HEK293 (cell line): Measurements from ENCODE around the gene NIPAL3.

Experiments
- CTCF ChIA-PET: fragments of 350-600 bp; formaldehyde crosslinking; extraction: SDS; loops from one replicate; lab custom pipeline; 2021; ENCODE audit warnings: antibody characterized with exemption; lab: Yijun Ruan, JAX
- POLR2A ChIA-PET: fragments of 300-600 bp; formaldehyde crosslinking; extraction: SDS; loops from one replicate; lab custom pipeline; 2020; ENCODE audit warnings: antibody characterized with exemption, inconsistent platforms; lab: Yijun Ruan, JAX
- H3K27ac ChIP-seq: fragments of 200-500 bp; sonication (Bioruptor generic); 2 replicates; pipeline ENCODE4 v1.5.1; 2014; ENCODE audit warnings: low read depth, low read length, control low read depth, inconsistent platforms; ENCODE audit errors: extremely low read depth
- H3K36me3 ChIP-seq, 2 experiments: fragments of 200-500 bp in 1 of 2; sonication (Bioruptor generic) in 1 of 2; 1 replicate in 1 of 2; 2 replicates in 1 of 2; pipeline ENCODE4 v1.5.1; 2014 to 2017; ENCODE audit warnings: inconsistent platforms in 2 of 2, low read length in 2 of 2; ENCODE audit not compliant: control insufficient read depth in 2 of 2, insufficient read depth in 1 of 2
- H3K4me1 ChIP-seq: fragments of 200-500 bp; sonication (Bioruptor generic); 2 replicates; pipeline ENCODE4 v1.5.1; 2014; ENCODE audit warnings: mild to moderate bottlenecking, low read length, inconsistent platforms; ENCODE audit not compliant: control insufficient read depth, insufficient read depth
- H3K4me3 ChIP-seq: 2 replicates; pipeline ENCODE4 v1.5.1; 2011; ENCODE audit warnings: low read depth, mild to moderate bottlenecking, control low read depth, low read length, moderate library complexity
- H3K9me3 ChIP-seq: fragments of 200-500 bp; sonication (Bioruptor generic); 2 replicates; pipeline ENCODE4 v1.5.1; 2014; ENCODE audit warnings: low read depth, low read length, inconsistent platforms; ENCODE audit not compliant: control insufficient read depth, insufficient read depth
- BCL6B ChIP-seq: fragments of 450-650 bp; formaldehyde crosslinking; IDR thresholded peaks from 2 replicates; pipeline ENCODE4 v1.5.1; 2017; ENCODE audit warnings: missing biosample characterization, missing genetic modification characterization
- ELK4 ChIP-seq: IDR thresholded peaks from 2 replicates; pipeline ENCODE4 v1.6.1; 2011; ENCODE audit warnings: mild to moderate bottlenecking, low read depth, low read length, borderline replicate concordance
- GFI1B ChIP-seq: fragments of 450-650 bp; formaldehyde crosslinking; IDR thresholded peaks from 2 replicates; pipeline ENCODE4 v1.5.1; 2016; ENCODE audit warnings: missing biosample characterization, missing genetic modification characterization
- GLIS1 ChIP-seq: fragments of 450-650 bp; formaldehyde crosslinking; IDR thresholded peaks from 2 replicates; pipeline ENCODE4 v1.5.1; 2016; ENCODE audit warnings: missing biosample characterization, missing genetic modification characterization
- KLF1 ChIP-seq: fragments of 450-650 bp; formaldehyde crosslinking; IDR thresholded peaks from 2 replicates; pipeline ENCODE4 v1.5.1; 2016; ENCODE audit warnings: missing biosample characterization, missing genetic modification characterization
- PBX3 ChIP-seq: sonication (generic); formaldehyde crosslinking; IDR thresholded peaks from 2 replicates; pipeline ENCODE4 v1.8.1; 2022; ENCODE audit warnings: mild to moderate bottlenecking, moderate library complexity, missing genetic modification reagents
- SCRT1 ChIP-seq: fragments of 450-650 bp; formaldehyde crosslinking; IDR thresholded peaks from 2 replicates; pipeline ENCODE4 v1.5.1; 2016; ENCODE audit warnings: missing biosample characterization, missing genetic modification characterization, borderline replicate concordance
- SP7 ChIP-seq: fragments of 450-650 bp; formaldehyde crosslinking; IDR thresholded peaks from 2 replicates; pipeline ENCODE4 v1.5.1; 2016; ENCODE audit warnings: missing biosample characterization, missing genetic modification characterization
- ZBTB10 ChIP-seq: fragments of 450-650 bp; formaldehyde crosslinking; IDR thresholded peaks from 2 replicates; pipeline ENCODE4 v1.5.1; 2016; ENCODE audit warnings: missing biosample characterization, missing genetic modification characterization
- ZBTB7A ChIP-seq: fragments of 450-650 bp; formaldehyde crosslinking; IDR thresholded peaks from 2 replicates; pipeline ENCODE4 v1.5.1; 2016; ENCODE audit warnings: low read depth, missing biosample characterization, missing genetic modification characterization
- ZIC2 ChIP-seq: fragments of 450-650 bp; formaldehyde crosslinking; IDR thresholded peaks from 2 replicates; pipeline ENCODE4 v1.5.1; 2016; ENCODE audit warnings: missing biosample characterization, missing genetic modification characterization
- ZNF2 ChIP-seq: fragments of 450-650 bp; formaldehyde crosslinking; IDR thresholded peaks from 2 replicates; pipeline ENCODE4 v1.5.1; 2016; ENCODE audit warnings: missing biosample characterization, missing genetic modification characterization
- ZNF324 ChIP-seq: fragments of 450-650 bp; formaldehyde crosslinking; IDR thresholded peaks from 2 replicates; pipeline ENCODE4 v1.5.1; 2016; ENCODE audit warnings: missing biosample characterization, missing genetic modification characterization
- ZNF521 ChIP-seq: fragments of 450-650 bp; formaldehyde crosslinking; IDR thresholded peaks from 2 replicates; pipeline ENCODE4 v1.5.1; 2017; ENCODE audit warnings: missing biosample characterization, mild to moderate bottlenecking, missing genetic modification characterization
- ZNF530 ChIP-seq: fragments of 450-650 bp; formaldehyde crosslinking; IDR thresholded peaks from 2 replicates; pipeline ENCODE4 v1.5.1; 2016; ENCODE audit warnings: low read depth, missing biosample characterization, missing genetic modification characterization
- ZNF560 ChIP-seq: fragments of 450-650 bp; formaldehyde crosslinking; IDR thresholded peaks from 2 replicates; pipeline ENCODE4 v1.5.1; 2017; ENCODE audit warnings: missing biosample characterization, missing genetic modification characterization, borderline replicate concordance
- ZNF580 ChIP-seq: fragments of 450-650 bp; formaldehyde crosslinking; IDR thresholded peaks from 2 replicates; pipeline ENCODE4 v1.5.1; 2016; ENCODE audit warnings: missing biosample characterization, missing genetic modification characterization
- ZNF600 ChIP-seq: fragments of 450-650 bp; formaldehyde crosslinking; IDR thresholded peaks from 2 replicates; pipeline ENCODE4 v1.5.1; 2016; ENCODE audit warnings: missing biosample characterization, missing genetic modification characterization
- ZNF626 ChIP-seq: fragments of 450-650 bp; sonication (Bioruptor Pico); formaldehyde crosslinking; IDR thresholded peaks from 2 replicates; pipeline ENCODE4 v1.5.1; 2018; ENCODE audit warnings: missing biosample characterization, missing genetic modification characterization, inconsistent platforms
- ZNF658 ChIP-seq: fragments of 450-650 bp; formaldehyde crosslinking; IDR thresholded peaks from 2 replicates; pipeline ENCODE4; 2016; ENCODE audit warnings: missing biosample characterization, missing genetic modification characterization
- ZNF747 ChIP-seq: fragments of 450-650 bp; formaldehyde crosslinking; IDR thresholded peaks from 2 replicates; pipeline ENCODE4 v1.5.1; 2016; ENCODE audit warnings: missing biosample characterization, missing genetic modification characterization
- ZNF768 ChIP-seq: fragments of 450-650 bp; formaldehyde crosslinking; IDR thresholded peaks from 2 replicates; pipeline ENCODE4 v1.5.1; 2018; ENCODE audit warnings: missing biosample characterization, mild to moderate bottlenecking, missing genetic modification characterization

NIPAL3 gene

GRCh38 chr1:24425922-24426321, 10.3 kb downstream of the NIPAL3 start:
- H3K4me3 ChIP-seq = no peak overlapping the region
- H3K36me3 ChIP-seq = peaks cover 3 to 42% of the 10 kb centered on the region in 2 experiments; a peak in 2 of 3 replicates
- CTCF ChIA-PET = interaction anchor here (2.2 to 2.4 kb wide), 2 partner anchors 10 to 34 kb away, joined by 12 to 15 read pairs; partner anchors contain the start of gene NIPAL3
- H3K27ac ChIP-seq = no peak overlapping the region
- H3K4me1 ChIP-seq = no peaks in the 10 kb centered on the region
- no peaks in the 10 kb centered on the region for H3K9me3 ChIP-seq
- POLR2A ChIA-PET = interaction anchor here (2.1 kb wide), 1 partner anchor 11 kb away, joined by 7 read pairs; the partner anchor contains the start of gene NIPAL3
- TF ChIP-seq ZNF768 (tag by site-specific recombination) (peak; percentile 58; the same call in 1 of the 2 replicates), ZNF580 (no peak), ZIC2 (no peak), ZNF521 (no peak), PBX3 (CRISPR knock-in tag) (no peak), ZNF600 (no peak), SCRT1 (tag by site-specific recombination) (no peak), ZNF324 (no peak)

- ChIA-PET CTCF (interaction anchor here (0.6 to 2.4 kb wide), 3 partner anchors 11 to 35 kb away, joined by 3 to 15 read pairs (median 5); partner anchors contain the start of genes NIPAL3 and STPG1), POLR2A (no interaction called here)
- Histone ChIP-seq H3K4me1 (no peaks in the 10 kb centered on the region), H3K36me3 (peaks cover 0 to 32% of the 10 kb centered on the region in 2 experiments; a peak in 1 of 3 replicates), H3K27ac (no peak overlapping the region)
- TF ChIP-seq SP7 (tag by site-specific recombination) (peak; percentile 84), PBX3 (CRISPR knock-in tag) (no peak), ZIC2 (peak; percentile 33; the same call in 1 of the 2 replicates)
- TF ChIP-seq, all 188 proteins: peak for 2
- Histone ChIP-seq H3K9me3 (no peaks in the 10 kb centered on the region), H3K4me3 (no peak overlapping the region)
Observed at GRCh38 chr1:24426744-24427544, 11.3 kb downstream of the NIPAL3 start.

GRCh38 chr1:24427545-24427862, 11.9 kb downstream of the NIPAL3 start:
- CTCF ChIA-PET = interaction anchor here (0.6 to 0.7 kb wide), 3 partner anchors 14 to 655 kb away, joined by 3 to 8 read pairs (median 5); partner anchors contain the start of gene STPG1
- Histone ChIP-seq H3K36me3 (peaks cover 0 to 27% of the 10 kb centered on the region in 2 experiments; a peak in 1 of 3 replicates), H3K4me1 (no peaks in the 10 kb centered on the region), H3K4me3 (no peak overlapping the region), H3K27ac (no peak overlapping the region), H3K9me3 (no peaks in the 10 kb centered on the region)
- POLR2A ChIA-PET = no interaction called here
- TF ChIP-seq ZNF560 (no peak), ZNF658 (tag by site-specific recombination) (no peak), GLIS1 (tag by site-specific recombination) (no peak), ZNF530 (tag by site-specific recombination) (no peak), GFI1B (no peak), ZBTB7A (no peak), ELK4 (no peak), ZNF2 (tag by site-specific recombination) (no peak), ZNF626 (tag by site-specific recombination) (no peak), BCL6B (tag by site-specific recombination) (no peak), ZBTB10 (no peak), ZNF747 (tag by site-specific recombination) (no peak), KLF1 (tag by site-specific recombination) (no peak)
